DND-41 (cell line): ENCODE results near the gene MORN1.

Source experiments
- CTCF ChIP-seq: IDR thresholded peaks from 2 replicates; pipeline ENCODE4 v1.5.1; 2012; ENCODE audit warnings: borderline replicate concordance, low read length, moderate library complexity, mild to moderate bottlenecking; ENCODE audit not compliant: poor library complexity, severe bottlenecking; ENCODE audit errors: extremely low read depth
- EZH2 ChIP-seq: IDR thresholded peaks from 3 replicates; pipeline ENCODE4 v1.6.1; 2012; ENCODE audit warnings: borderline replicate concordance, low read depth, mild to moderate bottlenecking, moderate library complexity, low read length, inconsistent platforms; ENCODE audit not compliant: severe bottlenecking

- TF ChIP-seq CTCF (no peak), EZH2 (no peak)
Measured at GRCh38 chr1:2409745-2410144, 18.4 kb upstream of the MORN1 start.
